Peyer's patch (tissue), 4 donors: ENCODE data around the gene PDE4D.

ENCODE experiments used
- POLR2A ChIP-seq, 2 donors: fragments of 450-650 bp; IDR thresholded peaks; one replicate each; pipeline ENCODE4 v1.5.1; 2017; ENCODE audit warnings: antibody characterized with exemption in 2 of 2, mild to moderate bottlenecking in 2 of 2, moderate library complexity in 2 of 2
- TF ChIP-seq, protein P1 (sequence below), 6 experiments: fragments of 450-650 bp in 4 of 6; fragments of 200-600 bp in 2 of 6; sonication (generic) in 1 of 6; IDR thresholded peaks; one replicate each; pipeline ENCODE4 v1.5.1; 2017 to 2019; ENCODE audit warnings: antibody characterized with exemption in 6 of 6, mild to moderate bottlenecking in 3 of 6, moderate library complexity in 1 of 6

DNA sequence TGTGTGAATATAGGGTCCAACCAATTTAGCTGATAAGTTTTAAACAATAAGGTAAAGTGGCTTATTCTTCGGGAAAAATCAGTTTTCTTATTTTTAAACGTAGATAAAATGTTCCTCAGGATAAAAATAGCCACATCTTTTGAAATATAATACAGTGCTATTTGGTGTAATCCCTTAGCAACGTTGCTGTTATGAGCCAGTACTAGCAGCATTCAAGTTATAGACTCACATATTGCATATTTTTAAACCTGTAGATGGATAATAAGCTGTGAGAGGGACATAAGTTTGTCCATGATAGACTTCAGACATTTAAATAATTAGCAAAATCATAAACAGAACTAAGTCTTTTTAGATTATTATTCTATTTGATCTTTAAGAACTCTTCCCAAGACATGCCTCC, 6.3 kb downstream of the PDE4D start:
- TF ChIP-seq, protein P1, sequence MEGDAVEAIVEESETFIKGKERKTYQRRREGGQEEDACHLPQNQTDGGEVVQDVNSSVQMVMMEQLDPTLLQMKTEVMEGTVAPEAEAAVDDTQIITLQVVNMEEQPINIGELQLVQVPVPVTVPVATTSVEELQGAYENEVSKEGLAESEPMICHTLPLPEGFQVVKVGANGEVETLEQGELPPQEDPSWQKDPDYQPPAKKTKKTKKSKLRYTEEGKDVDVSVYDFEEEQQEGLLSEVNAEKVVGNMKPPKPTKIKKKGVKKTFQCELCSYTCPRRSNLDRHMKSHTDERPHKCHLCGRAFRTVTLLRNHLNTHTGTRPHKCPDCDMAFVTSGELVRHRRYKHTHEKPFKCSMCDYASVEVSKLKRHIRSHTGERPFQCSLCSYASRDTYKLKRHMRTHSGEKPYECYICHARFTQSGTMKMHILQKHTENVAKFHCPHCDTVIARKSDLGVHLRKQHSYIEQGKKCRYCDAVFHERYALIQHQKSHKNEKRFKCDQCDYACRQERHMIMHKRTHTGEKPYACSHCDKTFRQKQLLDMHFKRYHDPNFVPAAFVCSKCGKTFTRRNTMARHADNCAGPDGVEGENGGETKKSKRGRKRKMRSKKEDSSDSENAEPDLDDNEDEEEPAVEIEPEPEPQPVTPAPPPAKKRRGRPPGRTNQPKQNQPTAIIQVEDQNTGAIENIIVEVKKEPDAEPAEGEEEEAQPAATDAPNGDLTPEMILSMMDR (IDR thresholded peaks at IDR 0.05), result no peak
- no peak for TF ChIP-seq POLR2A (IDR thresholded peaks at IDR 0.05)
